GM23248 (cell line): ENCODE results near the gene BRINP3. TPM values are rescaled to one million over a fixed set of nuclear protein-coding genes. Genes with fewer than 3 reads are reported as not detected.

Experiments used
- DNase-seq: peaks from one replicate; pipeline ENCODE4 v3.0.0-alpha.2; 2015
- H2AFZ ChIP-seq: fragments of 200-600 bp; sonication (generic); 2 replicates; pipeline ENCODE4 v1.6.1; 2016; ENCODE audit warnings: antibody characterized with exemption
- H3F3A ChIP-seq: fragments of 200-600 bp; sonication (generic); 2 replicates; pipeline ENCODE4 v1.6.1; 2016; ENCODE audit warnings: mild to moderate bottlenecking, antibody characterized with exemption, mixed run types; ENCODE audit not compliant: insufficient read depth
- H3K27ac ChIP-seq: fragments of 200-600 bp; sonication (generic); 2 replicates; pipeline ENCODE4 v1.5.1; 2016; ENCODE audit warnings: mild to moderate bottlenecking
- H3K27me3 ChIP-seq: fragments of 200-600 bp; sonication (generic); replicated peaks from 2 replicates; pipeline ENCODE4 v1.6.1; 2016; ENCODE audit warnings: mild to moderate bottlenecking; ENCODE audit not compliant: insufficient read depth
- H3K36me3 ChIP-seq: fragments of 200-600 bp; sonication (generic); 2 replicates; pipeline ENCODE4 v1.6.1; 2016; ENCODE audit warnings: low read depth, mild to moderate bottlenecking
- H3K4me1 ChIP-seq: fragments of 200-600 bp; sonication (generic); 2 replicates; pipeline ENCODE4 v1.6.1; 2016; ENCODE audit warnings: mild to moderate bottlenecking; ENCODE audit not compliant: insufficient read depth
- H3K4me2 ChIP-seq: fragments of 200-600 bp; sonication (generic); one replicate; pipeline ENCODE4 v1.6.1; 2016; ENCODE audit warnings: mild to moderate bottlenecking; ENCODE audit not compliant: unreplicated experiment
- H3K4me3 ChIP-seq: fragments of 200-600 bp; sonication (generic); 2 replicates; pipeline ENCODE4 v1.5.1; 2016; ENCODE audit warnings: mild to moderate bottlenecking
- H3K79me2 ChIP-seq: fragments of 200-600 bp; sonication (generic); 2 replicates; pipeline ENCODE4 v1.6.1; 2016; ENCODE audit warnings: mild to moderate bottlenecking; ENCODE audit not compliant: insufficient read depth
- H3K9ac ChIP-seq: fragments of 200-600 bp; sonication (generic); 2 replicates; pipeline ENCODE4 v1.6.1; 2016; ENCODE audit warnings: mild to moderate bottlenecking
- H3K9me2 ChIP-seq: fragments of 200-600 bp; sonication (generic); 2 replicates; pipeline ENCODE4 v1.6.1; 2016; ENCODE audit warnings: mixed run types, mild to moderate bottlenecking, moderate library complexity; ENCODE audit not compliant: insufficient read depth
- H3K9me3 ChIP-seq: fragments of 200-600 bp; sonication (generic); one replicate; pipeline ENCODE4 v1.6.1; 2017; ENCODE audit warnings: low read depth
- H4K20me1 ChIP-seq: fragments of 200-600 bp; sonication (generic); 2 replicates; pipeline ENCODE4 v1.6.0; 2016; ENCODE audit not compliant: insufficient read depth
- EZH2 ChIP-seq: fragments of 200-600 bp; sonication (generic); IDR thresholded peaks from 2 replicates; pipeline ENCODE4 v1.6.1; 2018; ENCODE audit warnings: antibody characterized with exemption, mild to moderate bottlenecking; ENCODE audit not compliant: insufficient read depth, poor library complexity, severe bottlenecking
- EZH2phosphoT487 ChIP-seq: fragments of 200-600 bp; sonication (generic); IDR thresholded peaks from 2 replicates; pipeline ENCODE4 v1.6.1; 2018; ENCODE audit warnings: antibody characterized with exemption, moderate library complexity, mild to moderate bottlenecking, low read depth; ENCODE audit not compliant: insufficient read depth
- WGBS, 2 experiments: methylation state at CpG; one replicate each; pipeline ENCODE4 v1.1.6; 2015 to 2017; ENCODE audit warnings: low lambda C conversion rate in 2 of 2, low coverage in 1 of 2; ENCODE audit errors: missing lambda C conversion rate in 2 of 2; 5-methylcytosine and 5-hydroxymethylcytosine counted together
- in situ Hi-C: fragments of 300-500 bp; cut with MboI; formaldehyde crosslinking; loops from 2 replicates; pipeline ENCODE4 v1.15.0; 2020
- polyA plus RNA-seq: library from polyadenylated mRNA; unstranded; fragments of >200 nt; fragmentation: Nextera tagmentation; extraction: Ambion mirVana; gene quantifications from 2 replicates; pipeline ENCODE4 v1.2.1, GENCODE V29; 2016
- total RNA-seq: library from RNA; depleted of rRNA; stranded (reverse); fragments of >200 nt; shearing (Covaris generic); gene quantifications from 2 replicates; pipeline ENCODE4 v1.2.3, GENCODE V29; 2014

The BRINP3 gene
- total and polyA plus RNA-seq, 2 experiments from 2014 or later, result not detected

GRCh38 chr1:190159146-190159545, 318.5 kb downstream of the BRINP3 start:
- Histone ChIP-seq H3K79me2 (no peaks in the 10 kb centered on the region), H3K36me3 (no peaks in the 10 kb centered on the region), H3K4me2 (no peak overlapping the region), H3K9ac (no peak overlapping the region), H4K20me1 (no peaks in the 10 kb centered on the region), H3K9me2 (no peaks in the 10 kb centered on the region), H3F3A (no peaks in the 10 kb centered on the region), H3K4me3 (no peak overlapping the region), H3K9me3 (no peaks in the 10 kb centered on the region), H3K4me1 (no peaks in the 10 kb centered on the region), H3K27me3 (no peaks in the 10 kb centered on the region), H3K27ac (no peak overlapping the region), H2AFZ (no peak overlapping the region)
- TF ChIP-seq EZH2 (no peak), EZH2phosphoT487 (no peak)
- 13 to 23% methylated on average over 2 of the region's 2 CpGs for WGBS, 2 experiments
- DNase-seq, result no peak
- in situ Hi-C loops, result no loop called here

- TF ChIP-seq EZH2, result no peak
- no peak for TF ChIP-seq EZH2phosphoT487
- no peaks in the 10 kb centered on the region for H3K79me2 ChIP-seq
- in situ Hi-C loops, result no loop called here
- no peak for DNase-seq
- no peaks in the 10 kb centered on the region for H4K20me1 ChIP-seq
- H2AFZ ChIP-seq, result no peak overlapping the region
- H3K4me2 ChIP-seq, result no peak overlapping the region
- H3K9ac ChIP-seq, result no peak overlapping the region
- no peaks in the 10 kb centered on the region for H3K4me1 ChIP-seq
- no peaks in the 10 kb centered on the region for H3F3A ChIP-seq
- H3K9me2 ChIP-seq, result no peaks in the 10 kb centered on the region
- H3K27ac ChIP-seq, result no peak overlapping the region
- H3K36me3 ChIP-seq, result no peaks in the 10 kb centered on the region
- no peak overlapping the region for H3K4me3 ChIP-seq
- no peaks in the 10 kb centered on the region for H3K9me3 ChIP-seq
- 12 to 18% methylated on average over 2 of the region's 2 CpGs for WGBS, 2 experiments
- H3K27me3 ChIP-seq, result no peaks in the 10 kb centered on the region
Observed at GRCh38 chr1:190154744-190155143, 322.9 kb downstream of the BRINP3 start.

- Histone ChIP-seq H3K9me2 (no peaks in the 10 kb centered on the region), H3F3A (no peaks in the 10 kb centered on the region), H3K4me1 (no peaks in the 10 kb centered on the region), H3K9ac (no peak overlapping the region), H3K27me3 (no peaks in the 10 kb centered on the region), H3K9me3 (no peaks in the 10 kb centered on the region), H2AFZ (no peak overlapping the region), H3K4me2 (no peak overlapping the region), H3K27ac (no peak overlapping the region), H3K4me3 (no peak overlapping the region), H4K20me1 (no peaks in the 10 kb centered on the region), H3K79me2 (no peaks in the 10 kb centered on the region), H3K36me3 (no peaks in the 10 kb centered on the region)
- in situ Hi-C loops, result no loop called here
- no peak for TF ChIP-seq EZH2
- no peak for TF ChIP-seq EZH2phosphoT487
- no peak for DNase-seq
- WGBS, 2 experiments, result 12 to 20% methylated on average over 2 of the region's 2 CpGs
Observed at GRCh38 chr1:190147616-190148015, 330.0 kb downstream of the BRINP3 start.

- no peak for TF ChIP-seq EZH2
- no peak for TF ChIP-seq EZH2phosphoT487
- Histone ChIP-seq H3K4me2 (no peak overlapping the region), H3K9me3 (no peaks in the 10 kb centered on the region), H3K9me2 (no peaks in the 10 kb centered on the region), H3K4me1 (no peaks in the 10 kb centered on the region), H2AFZ (no peak overlapping the region), H3K36me3 (no peaks in the 10 kb centered on the region), H3K4me3 (no peak overlapping the region), H3K9ac (no peak overlapping the region), H3K27ac (no peak overlapping the region), H4K20me1 (no peaks in the 10 kb centered on the region), H3F3A (no peaks in the 10 kb centered on the region), H3K27me3 (no peaks in the 10 kb centered on the region), H3K79me2 (no peaks in the 10 kb centered on the region)
- 23 to 39% methylated on average over 2 of the region's 2 CpGs for WGBS, 2 experiments
- no peak for DNase-seq
- in situ Hi-C loops, result no loop called here
Observed at GRCh38 chr1:190144650-190145049, 333.0 kb downstream of the BRINP3 start.

GRCh38 chr1:190140644-190141043, 337.0 kb downstream of the BRINP3 start:
- Histone ChIP-seq H3K9me3 (peaks cover 5% of the 10 kb centered on the region), H2AFZ (no peak overlapping the region), H3F3A (no peaks in the 10 kb centered on the region), H3K27ac (no peak overlapping the region), H3K9ac (no peak overlapping the region), H3K4me2 (no peak overlapping the region), H3K4me3 (no peak overlapping the region), H3K27me3 (no peaks in the 10 kb centered on the region), H4K20me1 (no peaks in the 10 kb centered on the region), H3K4me1 (no peaks in the 10 kb centered on the region), H3K79me2 (no peaks in the 10 kb centered on the region), H3K9me2 (no peaks in the 10 kb centered on the region), H3K36me3 (no peaks in the 10 kb centered on the region)
- no peak for DNase-seq
- in situ Hi-C loops, result no loop called here
- WGBS, 2 experiments, result 11 to 13% methylated on average over 1 of the region's 1 CpG
- TF ChIP-seq EZH2phosphoT487, result no peak
- no peak for TF ChIP-seq EZH2
